ENCODE results near the gene ADRB1. TPM values are rescaled to one million over a fixed set of nuclear protein-coding genes. Genes with fewer than 3 reads are reported as not detected.

Gene ADRB1
- total and polyA plus RNA-seq, 2 donors (not counting 3 experiments of a cell fraction or from before 2014, with no cell fraction given), result 0.23 to 0.97 TPM

DNA sequence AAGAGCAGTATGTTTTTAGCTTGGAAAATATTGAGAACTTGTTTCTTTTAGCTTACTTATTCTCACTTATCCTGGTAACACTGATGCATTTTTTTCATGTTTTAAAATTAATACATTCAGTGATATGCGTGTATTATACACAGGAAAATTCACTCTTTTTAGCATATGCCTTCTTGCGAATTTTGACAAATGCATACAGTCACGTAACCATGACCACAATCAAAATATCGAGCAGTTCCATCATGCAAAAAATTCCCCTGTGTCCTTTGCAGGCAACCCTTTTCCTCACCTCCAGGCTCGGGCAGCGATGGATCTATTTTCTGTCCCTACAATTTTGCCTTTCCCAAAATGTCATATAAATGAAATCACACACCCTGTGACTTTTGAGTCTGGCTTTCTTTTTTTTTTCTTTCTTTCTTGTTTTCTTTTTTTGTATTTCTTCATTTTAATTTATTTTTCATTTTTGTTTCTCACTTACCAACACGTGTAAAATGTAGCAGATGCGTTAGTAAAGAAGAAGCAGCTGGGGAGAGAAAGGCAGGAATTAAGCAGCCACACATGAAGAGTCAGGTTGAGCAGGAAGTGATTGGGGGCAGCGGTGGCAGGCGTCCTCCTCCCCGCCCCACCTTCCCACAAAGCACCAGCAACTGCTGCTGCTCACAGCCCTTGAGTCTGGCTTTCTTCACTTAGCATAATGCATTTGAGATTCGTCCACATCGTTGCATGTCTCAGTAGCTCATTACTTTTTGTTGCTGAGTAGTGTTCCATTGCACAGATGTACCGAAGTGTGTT, 29.9 kb downstream of the ADRB1 start:
- no peaks in the 10 kb centered on the region for H3K9me1 ChIP-seq (replicated peaks; ENCODE audit: control insufficient read depth, extremely low read depth, insufficient read depth, low read length)
- no peak overlapping the region for H2AFZ ChIP-seq (ENCODE audit: low read depth, low read length)
- H3K9ac ChIP-seq (replicated peaks; ENCODE audit: extremely low read depth, insufficient read depth, low read length), result no peak overlapping the region
- H3K4me3 ChIP-seq (replicated peaks in 1 of 3; ENCODE audit: insufficient read depth in 1 of 3, low read depth in 1 of 3, low read length in 3 of 3), result no peak overlapping the region
- H3K4me2 ChIP-seq (ENCODE audit: insufficient read depth, low read length), result no peak overlapping the region
- BruUV-seq (replicated peaks), result no TSS peak
- no peaks in the 10 kb centered on the region for H3K27me3 ChIP-seq (ENCODE audit: control insufficient read depth in 2 of 2, insufficient read depth in 2 of 2, low read length in 2 of 2)
- FAIRE-seq (no peak), DNase-seq (ENCODE audit: low read depth, low spot score) (no peak)
- dilution Hi-C loops (cut with MboI; ENCODE audit: extremely low pct_ligation_motif_present, low sequenced_read_pairs), result no loop called here
- H3K79me2 ChIP-seq (ENCODE audit: control insufficient read depth, insufficient read depth, low read length), result no peaks in the 10 kb centered on the region
- ChIA-PET CTCF (interaction anchor here (1.0 kb wide), 1 partner anchor 27 kb away, joined by 4 read pairs; no protein-coding TSS in a partner anchor), POLR2A (no interaction called here)
- H4K20me1 ChIP-seq (replicated peaks; ENCODE audit: control insufficient read depth, extremely low read depth, insufficient read depth, low read length), result no peaks in the 10 kb centered on the region
- H3K36me3 ChIP-seq (ENCODE audit: control insufficient read depth in 2 of 2, extremely low read depth in 1 of 2, insufficient read depth in 2 of 2, low read length in 2 of 2), result no peaks in the 10 kb centered on the region
- H3K4me1 ChIP-seq (ENCODE audit: control insufficient read depth, extremely low read depth, insufficient read depth, low read length), result no peaks in the 10 kb centered on the region
- TF ChIP-seq JUN (IDR thresholded peaks at IDR 0.05; ENCODE audit: borderline replicate concordance, insufficient read depth, insufficient read length, low read depth), result no peak
- no peak for TF ChIP-seq POLR2AphosphoS5 (IDR thresholded peaks at IDR 0.05; ENCODE audit: insufficient read depth, low read depth, low read length)
- TF ChIP-seq FOS (IDR thresholded peaks at IDR 0.05; ENCODE audit: borderline replicate concordance, insufficient read depth, low read length), result no peak
- no peak for TF ChIP-seq MYC (IDR thresholded peaks at IDR 0.05; ENCODE audit: low read depth, low read length)
- no peak for TF ChIP-seq EZH2 (IDR thresholded peaks at IDR 0.05; ENCODE audit: borderline replicate concordance, low read depth, low read length, severe bottlenecking)
- TF ChIP-seq, protein P1, sequence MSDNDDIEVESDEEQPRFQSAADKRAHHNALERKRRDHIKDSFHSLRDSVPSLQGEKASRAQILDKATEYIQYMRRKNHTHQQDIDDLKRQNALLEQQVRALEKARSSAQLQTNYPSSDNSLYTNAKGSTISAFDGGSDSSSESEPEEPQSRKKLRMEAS (IDR thresholded peaks at IDR 0.05; ENCODE audit: insufficient read depth, insufficient read length), result no peak
- TF ChIP-seq, protein P2, sequence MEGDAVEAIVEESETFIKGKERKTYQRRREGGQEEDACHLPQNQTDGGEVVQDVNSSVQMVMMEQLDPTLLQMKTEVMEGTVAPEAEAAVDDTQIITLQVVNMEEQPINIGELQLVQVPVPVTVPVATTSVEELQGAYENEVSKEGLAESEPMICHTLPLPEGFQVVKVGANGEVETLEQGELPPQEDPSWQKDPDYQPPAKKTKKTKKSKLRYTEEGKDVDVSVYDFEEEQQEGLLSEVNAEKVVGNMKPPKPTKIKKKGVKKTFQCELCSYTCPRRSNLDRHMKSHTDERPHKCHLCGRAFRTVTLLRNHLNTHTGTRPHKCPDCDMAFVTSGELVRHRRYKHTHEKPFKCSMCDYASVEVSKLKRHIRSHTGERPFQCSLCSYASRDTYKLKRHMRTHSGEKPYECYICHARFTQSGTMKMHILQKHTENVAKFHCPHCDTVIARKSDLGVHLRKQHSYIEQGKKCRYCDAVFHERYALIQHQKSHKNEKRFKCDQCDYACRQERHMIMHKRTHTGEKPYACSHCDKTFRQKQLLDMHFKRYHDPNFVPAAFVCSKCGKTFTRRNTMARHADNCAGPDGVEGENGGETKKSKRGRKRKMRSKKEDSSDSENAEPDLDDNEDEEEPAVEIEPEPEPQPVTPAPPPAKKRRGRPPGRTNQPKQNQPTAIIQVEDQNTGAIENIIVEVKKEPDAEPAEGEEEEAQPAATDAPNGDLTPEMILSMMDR (IDR thresholded peaks at IDR 0.05; ENCODE audit: extremely low read depth in 1 of 2, insufficient read depth in 1 of 2, low read depth in 1 of 2, low read length in 2 of 2), result no peak
- no peaks in the 10 kb centered on the region for H3K9me3 ChIP-seq (replicated peaks; ENCODE audit: control insufficient read depth, insufficient read depth, low read length)
- intact Hi-C loops (cut with micrococcal nuclease), result no loop called here
- no peak overlapping the region for H3K27ac ChIP-seq (ENCODE audit: insufficient read depth, low read depth, low read length)

Data from endothelial cell of umbilical vein (primary cell).